Measurements from ENCODE around the gene SIDT2.

The SIDT2 gene

DNA sequence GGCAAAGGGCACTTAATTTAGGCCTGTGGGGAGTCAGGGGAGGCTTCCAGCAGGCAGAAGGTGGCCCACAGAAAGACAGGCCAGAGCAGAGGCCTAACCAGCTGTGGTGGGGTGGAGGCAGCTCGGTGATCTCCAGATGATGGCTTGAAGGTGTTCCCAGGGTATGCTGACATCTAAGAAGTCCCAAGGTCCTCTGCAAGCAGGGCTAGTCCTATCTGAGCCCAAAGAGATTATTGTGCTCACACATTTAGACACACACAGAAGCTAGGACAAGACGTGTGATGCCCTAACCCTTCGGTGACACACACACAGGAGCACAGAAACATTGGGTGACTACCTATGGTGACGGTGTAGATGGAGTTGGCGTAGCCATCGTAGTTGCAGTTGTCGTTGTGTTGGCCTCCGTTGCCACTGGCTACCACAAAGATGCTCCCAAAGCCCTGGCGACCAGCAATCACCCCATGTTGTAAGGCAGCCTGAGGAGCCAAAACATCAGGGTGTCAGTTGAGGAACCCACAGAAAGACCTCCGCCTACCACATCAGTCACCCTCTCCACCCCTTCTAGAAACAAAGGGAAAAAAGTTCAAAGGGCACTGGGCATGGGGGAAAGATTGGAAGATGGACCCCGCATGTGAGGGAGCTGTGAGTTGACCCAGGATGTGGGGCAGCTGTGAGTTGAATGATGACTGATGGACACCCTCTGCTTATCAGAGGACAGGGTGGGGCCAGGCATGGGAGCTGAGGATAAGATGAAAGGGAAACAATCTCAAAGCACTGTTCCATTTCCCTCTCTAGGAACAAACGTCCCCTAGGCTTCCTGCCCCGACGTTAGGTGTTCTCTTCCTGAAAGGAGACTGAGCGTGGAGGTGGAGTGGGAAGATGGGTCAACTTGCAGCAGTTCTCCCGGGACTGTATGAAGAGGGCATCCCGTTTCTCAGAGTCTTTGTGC is 45.5 kb downstream of the SIDT2 start:
- DNase-seq, result no peak

DNA sequence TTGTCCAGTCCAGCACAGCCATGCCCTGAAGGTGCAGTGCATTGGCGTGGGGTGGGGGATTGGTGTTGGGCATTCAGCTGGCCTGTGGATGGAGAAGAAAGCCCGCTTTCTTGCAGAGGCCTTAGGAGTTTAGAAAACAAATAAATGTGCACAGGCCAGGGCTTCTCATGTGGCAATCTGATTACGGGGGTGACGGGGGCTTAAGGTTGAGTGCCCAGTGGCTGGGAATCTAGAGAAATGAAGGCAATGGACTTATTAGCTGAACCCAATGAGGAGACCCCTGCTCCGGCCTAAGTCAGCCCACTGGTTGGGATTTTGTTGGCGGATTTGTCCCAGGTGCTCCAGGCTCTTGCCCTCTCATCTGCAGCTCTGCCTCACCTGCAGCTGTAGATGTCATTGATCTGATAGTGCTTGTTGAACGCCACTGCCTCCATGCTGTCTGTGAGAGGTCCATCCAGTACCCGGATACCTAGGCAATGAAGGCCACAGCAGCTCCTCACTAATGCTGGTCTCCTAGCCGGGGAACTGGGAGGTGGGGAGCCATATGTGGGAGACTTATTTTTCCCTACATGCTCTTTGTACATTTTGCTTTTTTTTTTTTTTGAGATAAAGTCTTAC is 47.1 kb downstream of the SIDT2 start:
- no peak for DNase-seq

DNA sequence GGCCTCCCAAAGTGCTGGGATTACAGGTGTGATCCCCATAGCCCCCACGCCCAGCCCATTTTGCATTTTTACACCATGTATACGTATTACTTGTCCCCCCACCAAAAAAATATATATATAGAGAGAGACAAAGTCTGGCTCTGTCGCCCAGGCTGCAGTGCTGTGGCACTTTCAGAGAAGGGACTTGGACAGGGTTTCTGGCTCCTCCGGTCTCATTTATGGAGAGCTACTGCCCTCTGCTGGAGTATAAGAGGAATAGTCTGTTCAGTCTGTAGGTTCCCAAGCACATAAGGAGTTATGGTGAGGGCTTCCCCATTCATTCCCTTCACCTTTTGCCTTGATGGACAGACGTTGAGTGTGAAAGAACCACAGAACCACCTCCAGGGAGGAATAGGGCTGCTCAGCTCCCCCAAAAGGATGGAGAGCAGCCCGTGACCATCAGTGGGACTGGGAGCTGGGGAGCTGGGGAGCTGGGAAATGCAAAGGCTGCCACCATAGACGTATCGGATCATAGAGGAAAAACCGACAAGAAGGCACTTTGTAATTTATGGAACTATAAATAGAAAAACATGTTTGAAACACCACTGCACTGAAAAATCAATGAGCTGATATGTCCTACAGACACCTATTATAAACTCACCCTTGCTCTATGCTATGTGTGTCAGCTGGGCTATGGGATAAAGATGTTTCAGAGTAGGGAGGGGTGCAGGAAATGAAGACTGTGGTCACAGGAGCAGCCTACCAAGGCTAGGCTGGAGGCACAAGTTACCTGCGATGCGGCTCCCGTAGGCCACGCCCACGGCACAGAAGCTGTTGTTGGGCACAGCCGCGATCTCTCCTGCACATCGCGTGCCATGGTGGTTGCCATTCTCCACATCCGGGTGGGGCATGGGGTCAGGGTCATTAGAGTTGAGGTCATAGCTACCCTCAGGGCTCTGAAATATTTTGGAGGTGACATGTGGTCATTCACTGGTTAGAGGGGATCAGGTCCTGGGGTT is 48.1 kb downstream of the SIDT2 start:
- peak; percentile 74 for DNase-seq

DNA sequence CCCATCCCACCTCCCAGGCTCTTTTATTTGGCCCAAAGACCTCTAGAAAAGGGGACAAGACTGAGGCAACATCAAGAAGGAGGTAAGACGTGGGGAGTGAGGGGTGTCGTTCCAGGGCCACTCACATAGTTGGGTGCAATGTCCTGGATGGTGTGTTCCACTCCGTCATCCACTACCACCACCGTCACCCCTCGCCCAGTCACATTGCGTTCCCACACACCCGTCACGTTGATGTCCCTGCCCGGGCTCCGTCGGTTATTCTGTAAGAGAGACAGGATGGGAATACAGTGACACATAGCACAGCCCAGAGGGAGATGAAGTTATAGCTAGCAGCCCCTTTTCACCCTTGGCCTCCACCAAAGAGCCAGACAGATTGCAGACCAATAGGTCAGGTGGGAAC is 49.5 kb downstream of the SIDT2 start:
- DNase-seq, result no peak

DNA sequence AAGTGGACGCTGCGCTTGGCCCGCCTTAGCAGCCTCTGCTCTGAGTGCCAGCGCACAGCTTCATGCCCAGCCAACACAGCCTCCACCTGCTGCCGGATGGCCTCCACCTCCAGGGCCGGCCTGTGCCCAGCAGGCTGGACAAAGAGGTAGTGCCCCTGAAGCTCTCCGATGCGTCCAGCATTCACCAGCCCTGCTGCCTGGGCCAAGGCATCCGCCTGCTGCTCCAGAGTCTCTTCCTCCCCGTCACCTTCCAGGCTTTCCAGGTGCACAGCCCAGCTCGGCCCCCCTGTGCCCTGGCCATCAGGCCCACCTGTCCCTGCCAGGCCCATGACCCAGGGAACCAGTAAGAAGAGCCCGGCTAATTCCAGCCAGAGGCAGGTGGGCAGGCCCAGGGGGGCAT is 50.9 kb downstream of the SIDT2 start:
- DNase-seq, result no peak

DNA sequence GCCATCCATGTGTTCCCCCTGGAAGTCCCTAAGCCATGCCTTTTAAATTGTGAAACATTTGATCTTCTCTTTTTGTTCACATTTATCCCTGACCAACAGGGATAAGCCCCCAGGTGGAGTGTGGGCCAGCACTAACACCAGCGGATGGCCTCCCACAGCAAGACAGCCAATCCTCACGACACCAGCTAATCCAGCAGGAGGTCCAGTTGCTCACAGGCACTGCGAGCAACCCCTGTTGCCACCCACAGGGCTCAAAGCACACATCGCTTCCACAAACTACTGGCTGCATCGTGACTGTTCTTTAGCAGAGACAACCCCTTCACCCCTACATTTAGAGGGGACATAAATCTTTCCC is 51.4 kb downstream of the SIDT2 start:
- no peak for DNase-seq

DNA sequence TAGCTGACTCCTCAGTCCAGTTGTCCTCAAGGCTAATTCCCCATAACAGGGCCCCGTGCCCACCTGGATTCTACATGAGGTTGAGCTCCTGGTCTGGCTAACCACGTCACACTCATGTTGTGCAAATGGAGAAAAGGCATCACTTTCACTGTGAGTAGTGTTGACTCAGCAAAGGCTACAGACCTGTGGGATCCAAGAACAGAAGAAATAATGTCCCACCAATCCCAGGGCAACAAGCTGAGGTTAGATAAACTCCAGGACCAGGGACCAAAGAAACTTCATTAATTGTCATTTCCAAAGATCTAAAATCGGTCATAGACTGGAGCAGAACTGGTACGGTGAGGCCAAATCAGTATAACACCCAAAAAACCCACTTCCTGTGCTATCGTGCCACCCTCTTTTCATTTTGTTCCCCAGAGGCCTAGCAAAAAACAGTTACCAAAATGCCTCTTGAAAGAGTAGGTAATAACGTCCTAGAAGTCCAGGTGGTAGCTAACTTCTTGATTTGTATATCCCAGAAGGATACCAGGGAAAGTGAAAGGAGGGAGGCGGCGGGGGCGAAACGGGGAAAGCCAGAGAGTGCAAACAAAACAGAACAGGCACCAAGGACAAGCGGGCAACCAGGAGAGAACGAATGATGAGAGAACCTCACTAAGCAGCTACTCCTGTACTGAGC is 51.9 kb downstream of the SIDT2 start:
- no peak for DNase-seq

DNA sequence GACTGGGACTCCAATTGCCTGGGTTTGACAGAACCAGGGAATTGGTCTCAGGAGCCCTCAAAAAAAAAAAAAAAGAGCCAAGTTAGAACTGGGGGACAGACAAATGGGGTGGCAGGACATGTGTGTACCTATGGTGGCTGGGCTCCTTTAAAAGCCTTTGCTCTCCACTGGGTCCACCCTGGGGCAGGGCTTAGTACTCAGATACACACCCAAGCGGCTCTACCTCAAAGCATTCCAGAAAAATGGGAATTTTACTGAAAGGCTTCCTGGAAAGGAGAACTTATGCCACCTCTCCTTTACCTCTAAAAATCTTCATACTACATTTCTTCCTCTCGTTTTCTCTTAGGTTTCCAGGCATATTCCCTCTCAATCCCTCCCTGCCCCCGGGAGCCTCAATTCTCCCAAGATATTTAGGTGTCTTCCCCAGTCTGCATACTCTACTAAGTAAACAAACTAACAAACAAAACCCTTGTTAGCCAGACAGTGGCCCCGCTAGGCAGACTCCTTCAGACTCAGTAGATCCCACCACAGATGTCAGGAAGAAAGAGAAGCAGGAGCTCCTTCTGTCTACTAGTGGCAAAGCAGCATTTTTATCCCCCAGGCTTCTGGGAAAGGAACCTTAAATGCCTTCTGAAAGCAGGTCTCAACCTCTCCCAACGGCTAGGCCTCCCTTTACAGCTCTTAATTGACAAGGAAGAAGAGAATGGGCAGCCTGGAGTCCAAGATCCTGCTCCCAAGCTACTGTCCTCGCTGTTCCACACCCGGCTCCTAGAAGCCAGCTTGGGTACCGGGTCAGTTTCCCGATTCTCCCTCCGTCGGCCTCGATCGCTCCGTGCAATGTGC is 52.7 kb downstream of the SIDT2 start:
- no peak for DNase-seq

DNA sequence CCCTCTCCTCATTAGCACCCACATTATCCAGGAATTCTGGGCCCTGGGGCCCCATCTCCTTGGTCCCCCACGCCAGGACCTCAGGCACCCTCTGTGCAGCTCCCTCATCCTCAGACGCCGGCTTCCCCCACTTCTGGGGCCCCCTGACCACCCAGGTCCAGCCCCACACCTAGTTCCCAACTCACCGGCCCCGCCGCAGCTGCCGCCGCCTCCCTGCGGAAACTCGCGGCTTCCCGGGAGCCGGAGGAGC is 53.2 kb downstream of the SIDT2 start, which contains the start of gene PCSK7:
TSS of gene PCSK7 (minus strand) at position 232 of the 250 bp plus-strand sequence. CDS start 2,229 bp downstream, outside the sequence.
- DNase-seq, result no peak

DNA sequence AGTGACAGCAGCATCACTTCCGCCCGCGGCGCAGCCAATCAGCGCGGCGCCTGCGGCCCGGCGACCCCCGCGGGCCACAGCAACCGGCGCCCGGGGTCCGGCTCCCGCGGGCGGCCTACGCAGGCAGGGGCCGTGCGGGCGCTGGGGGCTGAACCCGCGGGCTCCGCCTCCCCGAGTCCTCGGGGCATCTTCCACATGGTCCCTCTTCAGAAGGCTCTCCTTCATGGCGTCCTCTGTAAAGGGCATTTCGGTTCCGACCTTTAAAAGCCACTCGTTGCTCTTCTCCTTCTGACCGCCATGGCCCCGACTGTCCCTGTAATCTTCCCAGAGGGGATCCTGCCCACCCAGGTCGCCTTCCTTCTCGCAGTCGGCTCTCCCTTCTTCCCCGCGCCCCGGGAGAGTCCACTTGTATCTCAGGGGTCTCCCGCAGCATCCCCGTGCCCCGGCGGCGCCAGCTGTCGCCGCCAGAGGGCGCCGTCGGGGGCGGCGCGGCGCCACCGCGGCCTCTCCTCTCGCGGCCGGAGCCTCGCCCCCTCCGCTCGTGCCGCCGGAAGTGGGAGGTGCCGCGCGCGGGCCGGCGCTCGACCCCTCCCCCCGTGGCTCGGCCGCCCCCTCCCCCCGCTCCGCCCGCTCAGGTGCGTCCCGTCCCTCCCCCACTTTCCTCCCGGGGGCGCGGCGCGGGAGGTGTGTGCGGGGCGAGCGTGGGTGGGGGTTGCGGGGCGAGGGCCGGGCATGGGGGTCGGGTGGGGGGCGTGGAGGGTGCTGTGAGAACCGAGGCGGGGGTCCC is 53.7 kb downstream of the SIDT2 start, which contains the start of gene RNF214:
TSS of gene RNF214 (plus strand) at position 580 of the 787 bp plus-strand sequence. CDS start 1,602 bp downstream, outside the sequence.
- peak; percentile 80 for DNase-seq

DNA sequence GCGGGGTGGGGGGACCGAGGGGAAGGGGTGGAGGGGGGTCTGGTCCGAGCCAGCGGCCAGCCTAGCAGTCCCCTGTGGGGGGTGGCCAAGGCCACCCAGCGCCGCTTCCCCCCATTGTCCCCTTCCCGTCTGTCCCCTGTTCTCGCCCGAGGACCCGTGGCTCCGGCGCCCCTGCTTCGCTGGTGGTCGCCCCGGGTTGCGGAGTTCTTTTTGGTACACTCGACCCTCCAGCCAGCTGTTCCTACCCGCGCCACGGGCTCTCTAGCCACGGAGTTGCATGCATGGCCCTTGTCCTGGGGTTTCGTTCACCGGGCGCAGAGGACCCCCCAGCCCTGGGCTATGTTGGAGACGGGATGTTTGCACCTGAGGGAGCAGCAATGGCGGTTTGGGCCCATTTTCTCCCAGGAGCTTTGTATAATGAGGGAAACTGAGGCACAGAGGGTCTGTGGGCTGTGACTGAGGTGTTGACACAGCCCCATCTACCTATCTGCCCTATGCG is 54.4 kb downstream of the SIDT2 start:
- no peak for DNase-seq

DNA sequence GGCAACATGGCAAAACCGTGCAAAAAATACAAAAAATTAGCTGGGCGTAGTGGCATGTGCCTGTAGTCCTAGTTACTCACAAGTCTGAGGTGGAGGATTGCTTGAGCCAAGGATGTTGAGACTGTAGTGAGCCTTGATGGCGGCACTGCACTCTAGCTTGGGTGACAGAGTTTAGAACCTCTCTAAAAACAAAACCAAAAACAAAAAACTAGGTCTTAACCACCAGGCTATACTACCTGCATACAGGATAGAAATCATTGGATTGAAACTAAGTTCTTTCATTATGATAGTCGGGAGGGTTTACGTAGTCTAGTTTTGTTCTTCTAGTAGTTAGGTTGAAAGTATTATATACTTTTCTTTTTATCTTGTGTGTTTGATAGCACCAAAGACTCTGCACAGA is 59.7 kb downstream of the SIDT2 start:
- DNase-seq, result no peak

DNA sequence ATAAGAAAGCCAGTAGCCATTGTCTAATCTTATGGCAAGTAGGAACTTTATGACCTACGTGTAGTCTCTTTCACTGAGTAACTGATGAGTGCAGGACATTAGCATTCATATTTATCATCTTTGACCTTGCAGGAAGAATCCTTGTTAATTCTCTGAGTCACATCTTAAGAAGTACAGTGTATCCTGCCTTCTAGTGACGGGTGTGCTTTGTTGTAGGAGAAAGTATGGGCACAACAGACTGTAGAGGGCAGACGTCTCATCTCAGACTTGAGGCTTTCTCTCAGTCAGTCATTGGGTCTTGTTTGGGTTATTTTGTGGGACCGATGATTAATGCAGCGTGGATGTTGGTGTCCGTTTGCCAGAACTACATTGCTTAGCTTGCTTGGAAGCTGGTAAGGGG is 60.8 kb downstream of the SIDT2 start:
- peak; percentile 91 for DNase-seq
